ENCODE measurements around the gene SETD1B. TPM values are rescaled to one million over a fixed set of nuclear protein-coding genes. Genes with fewer than 3 reads are reported as not detected.

The SETD1B gene
- total RNA-seq, 2 donors from 2014 or later, result 20.2 to 20.9 TPM

- intact Hi-C loops (cut with DNase I), result no loop called here
- DNase-seq (ENCODE audit: low spot score), result no peak
Observed at GRCh38 chr12:121804417-121805111, 755 bp downstream of the SETD1B start.

- DNase-seq (ENCODE audit: low spot score), result no peak
Observed at GRCh38 chr12:121805171-121806008, 1.6 kb downstream of the SETD1B start.

GRCh38 chr12:121806009-121806545 lies 2.3 kb downstream of the SETD1B start:
- no peak for DNase-seq (ENCODE audit: low spot score)
- intact Hi-C loops (cut with DNase I), result no loop called here

More at GRCh38 chr12:121805171-121806008, 1.6 kb downstream of the SETD1B start:
- intact Hi-C loops (cut with DNase I), result no loop called here

DNA sequence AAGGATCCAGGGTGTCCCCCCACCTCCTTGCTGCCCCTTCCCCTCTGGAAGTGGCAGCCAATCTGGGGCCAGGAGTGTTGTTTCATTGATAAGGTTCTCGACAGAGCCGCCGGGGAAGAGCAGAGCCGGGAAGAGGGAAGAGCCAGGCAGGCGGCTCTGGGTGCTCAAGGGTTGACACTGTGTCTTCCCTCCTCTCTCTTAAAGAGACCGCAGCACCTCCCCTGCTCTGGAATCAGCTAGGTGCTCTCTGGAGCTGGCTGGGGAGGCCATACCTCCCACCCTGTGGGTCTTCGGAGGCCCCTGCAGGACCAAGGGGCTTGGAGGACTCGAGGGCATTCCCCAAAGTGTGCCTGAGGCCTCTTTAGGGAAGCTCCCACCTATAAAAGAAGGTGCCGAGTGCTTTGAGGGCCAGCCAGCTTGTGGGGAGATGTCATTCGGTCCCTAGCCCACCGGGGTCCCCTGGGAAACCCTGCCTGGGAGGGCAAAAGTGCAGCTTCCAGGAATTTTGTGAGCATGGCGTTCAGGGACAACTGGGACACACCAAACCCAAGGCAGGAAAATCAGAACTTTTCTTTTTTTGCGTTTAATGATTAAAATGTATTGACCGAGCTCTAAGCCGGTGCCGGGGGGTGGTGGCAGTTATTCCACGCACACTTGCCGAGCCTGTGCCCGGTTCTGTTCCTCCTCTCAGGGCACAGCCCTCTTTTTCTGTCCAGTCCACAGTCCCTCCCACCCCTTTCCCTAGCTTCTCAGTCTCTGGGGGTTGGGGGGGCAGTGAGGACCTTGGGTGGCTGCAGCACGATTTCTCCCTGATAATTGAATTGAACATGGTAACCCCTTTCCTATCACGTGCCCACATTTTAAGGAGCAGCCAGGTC lies 3.0 kb downstream of the SETD1B start:
- DNase-seq (ENCODE audit: low spot score), result no peak
- intact Hi-C loops (cut with DNase I), result no loop called here

DNA sequence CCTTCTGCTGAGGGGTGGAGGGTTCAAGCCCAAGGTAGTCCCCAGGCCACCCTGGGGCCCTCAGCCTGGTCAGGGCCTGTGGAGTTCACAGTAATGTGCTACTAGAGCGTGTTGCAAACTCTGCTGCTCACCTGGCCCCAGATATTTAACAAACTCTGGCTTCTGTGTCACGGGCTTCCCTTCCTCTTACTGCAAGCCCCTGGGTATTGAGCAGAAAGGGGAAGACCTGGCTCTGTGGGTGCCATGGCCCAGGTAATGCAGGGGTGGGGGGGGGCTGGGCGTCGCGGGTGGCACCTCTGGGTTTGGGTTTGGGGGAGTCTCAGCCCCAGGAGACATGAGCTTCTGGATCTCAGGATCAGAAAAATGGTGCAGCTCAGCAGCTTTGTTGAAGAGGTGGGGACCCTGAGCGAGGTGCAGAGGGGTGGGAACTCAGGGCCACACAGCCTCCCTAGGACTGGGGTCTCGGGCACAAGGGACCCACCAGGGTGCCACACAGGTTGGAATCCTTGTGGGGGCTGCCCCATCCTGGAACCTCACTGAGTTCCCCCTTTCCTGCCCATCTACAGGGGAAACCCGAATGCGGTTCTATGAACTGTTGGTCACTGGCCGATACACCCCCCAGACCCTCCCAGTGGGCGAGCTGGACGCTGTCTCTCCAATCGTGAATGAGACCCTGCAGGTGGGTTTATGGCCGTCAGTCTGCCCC lies 4.0 kb downstream of the SETD1B start:
- no peak for DNase-seq (ENCODE audit: low spot score)
- intact Hi-C loops (cut with DNase I), result no loop called here

- intact Hi-C loops (cut with DNase I), result no loop called here
- DNase-seq (ENCODE audit: low spot score), result no peak
Observed at GRCh38 chr12:121808623-121809022, 4.8 kb downstream of the SETD1B start.

- intact Hi-C loops (cut with DNase I), result loop anchor here in 1 of 2 donors (5.0 kb wide), 1 partner anchor 32 kb away; no protein-coding TSS in a partner anchor
Observed at GRCh38 chr12:121809712-121810116, 5.9 kb downstream of the SETD1B start.

GRCh38 chr12:121810234-121810817 lies 6.5 kb downstream of the SETD1B start:
- DNase-seq (ENCODE audit: low spot score), result peak; percentile 80
- intact Hi-C loops (cut with DNase I), result loop anchor here in 1 of 2 donors (5.0 kb wide), 1 partner anchor 33 kb away; no protein-coding TSS in a partner anchor

More at GRCh38 chr12:121809712-121810116, 5.9 kb downstream of the SETD1B start:
- DNase-seq (ENCODE audit: low spot score), result peak; percentile 77

DNA sequence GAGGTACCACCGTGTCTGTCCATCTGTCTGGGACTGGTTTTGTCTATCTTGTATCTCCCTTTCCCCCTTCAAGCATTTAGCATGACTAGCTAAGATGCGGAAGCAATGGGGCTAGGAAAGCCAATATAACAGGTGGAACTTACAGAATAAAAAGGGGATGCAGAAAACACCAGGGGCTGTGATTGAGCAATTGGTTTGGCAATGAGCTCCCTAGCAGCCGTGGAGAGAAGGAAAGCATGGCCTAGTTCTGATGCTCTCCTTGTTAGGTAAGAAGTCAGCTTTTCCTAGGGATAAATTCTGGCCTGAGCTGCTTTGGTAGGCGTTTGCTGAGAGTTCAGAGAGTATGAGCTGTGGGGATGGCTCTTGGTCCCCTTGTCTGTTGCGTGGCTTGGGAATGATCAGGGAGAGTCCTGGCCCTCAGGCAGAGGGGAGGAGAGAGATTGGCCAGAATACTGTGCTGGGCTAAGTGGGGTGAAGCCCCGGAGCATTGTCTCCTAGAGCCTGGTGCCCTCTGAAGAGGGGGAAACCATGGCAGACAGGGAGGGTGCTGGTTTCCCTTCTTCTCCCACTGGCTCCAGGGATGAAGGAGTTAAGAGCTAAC lies 7.1 kb downstream of the SETD1B start:
- no peak for DNase-seq (ENCODE audit: low spot score)
- intact Hi-C loops (cut with DNase I), result loop anchor here in 1 of 2 donors (5.0 kb wide), 1 partner anchor 34 kb away; no protein-coding TSS in a partner anchor

GRCh38 chr12:121811434-121812319 lies 7.9 kb downstream of the SETD1B start:
- intact Hi-C loops (cut with DNase I), result loop anchor here in 1 of 2 donors (2.0 to 5.0 kb wide), 2 partner anchors 17 to 34 kb away; no protein-coding TSS in a partner anchor
- DNase-seq (ENCODE audit: low spot score), result peak; percentile 93

- peak; percentile 93 for DNase-seq (ENCODE audit: low spot score)
- intact Hi-C loops (cut with DNase I), result loop anchor here in 1 of 2 donors (2.0 to 5.0 kb wide), 2 partner anchors 18 to 35 kb away; no protein-coding TSS in a partner anchor
Observed at GRCh38 chr12:121812320-121812871, 8.6 kb downstream of the SETD1B start.

- DNase-seq (ENCODE audit: low spot score), result peak; percentile 82
- intact Hi-C loops (cut with DNase I), result loop anchor here in 1 of 2 donors (2.0 to 5.0 kb wide), 2 partner anchors 18 to 36 kb away; no protein-coding TSS in a partner anchor
Observed at GRCh38 chr12:121812921-121813896, 9.4 kb downstream of the SETD1B start.

DNA sequence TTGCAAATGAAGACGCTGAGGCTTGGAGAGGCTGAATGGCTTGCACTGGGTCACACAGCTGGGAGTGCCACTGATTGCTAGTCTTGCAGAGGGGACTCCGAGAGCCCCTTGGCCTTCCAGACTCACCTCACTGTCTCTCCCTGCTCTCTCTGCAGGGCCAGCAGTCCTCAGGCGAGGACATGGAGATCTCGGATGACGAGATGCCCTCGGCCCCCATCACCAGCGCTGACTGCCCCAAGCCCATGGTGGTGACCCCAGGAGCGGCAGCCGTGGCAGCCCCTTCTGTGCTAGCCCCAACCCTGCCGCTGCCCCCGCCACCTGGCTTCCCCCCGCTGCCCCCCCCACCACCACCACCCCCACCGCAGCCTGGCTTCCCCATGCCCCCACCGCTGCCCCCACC lies 10.1 kb downstream of the SETD1B start:
- intact Hi-C loops (cut with DNase I), result loop anchor here in 1 of 2 donors (2.0 to 5.0 kb wide), 2 partner anchors 19 to 37 kb away; no protein-coding TSS in a partner anchor
- DNase-seq (ENCODE audit: low spot score), result no peak

- intact Hi-C loops (cut with DNase I), result loop anchor here in 1 of 2 donors (5.0 kb wide), 1 partner anchor 37 kb away; no protein-coding TSS in a partner anchor
- DNase-seq (ENCODE audit: low spot score), result peak; percentile 81
Observed at GRCh38 chr12:121814429-121815119, 10.8 kb downstream of the SETD1B start.

All from posterior vena cava (tissue), 2 donors.